Ascending aorta (tissue), 2 donors: Measurements from ENCODE around the gene CAMTA1. TPM values are rescaled to one million over a fixed set of nuclear protein-coding genes. Genes with fewer than 3 reads are reported as not detected.
A peak's percentile ranks its signal among the peaks of the same experiment; 100 is the strongest.

Experiments
- DNase-seq, 2 donors: peaks; one replicate each; pipeline ENCODE4 v3.0.0-alpha.2; 2019; ENCODE audit warnings: low spot score in 2 of 2
- H3K27ac ChIP-seq, 2 donors: fragments of 200-600 bp; sonication (generic); one replicate each; pipeline ENCODE4 v1.5.1; 2016 to 2017; ENCODE audit warnings: mild to moderate bottlenecking in 1 of 2
- H3K27me3 ChIP-seq: fragments of 200-600 bp; sonication (generic); one replicate; pipeline ENCODE4 v1.5.1; 2017
- H3K36me3 ChIP-seq, 2 donors: fragments of 200-600 bp; sonication (generic); one replicate each; pipeline ENCODE4 v1.5.1; 2016
- H3K4me1 ChIP-seq, 2 donors: fragments of 200-600 bp; sonication (generic); one replicate each; pipeline ENCODE4 v1.5.1; 2016 to 2017; ENCODE audit warnings: mild to moderate bottlenecking in 1 of 2
- H3K4me3 ChIP-seq, 2 donors: fragments of 200-600 bp; sonication (generic); one replicate each; pipeline ENCODE4 v1.5.1; 2016 to 2017; ENCODE audit warnings: mild to moderate bottlenecking in 1 of 2
- H3K9me3 ChIP-seq, 2 donors: fragments of 200-600 bp; sonication (generic); one replicate each; pipeline ENCODE4 v1.5.1; 2016
- intact Hi-C: fragments of 100-400 bp; cut with DNase I; formaldehyde crosslinking; loops from one replicate; pipeline ENCODE4 v1.15.1; 2023
- total RNA-seq: library from RNA; depleted of rRNA; stranded (reverse); fragments of >200 nt; gene quantifications from one replicate; pipeline ENCODE4 v1.1.0, GENCODE V29; 2016
- TF ChIP-seq, protein P1 (sequence below), 3 experiments: fragments of 200-600 bp in 2 of 3; fragments of 450-650 bp in 1 of 3; sonication (generic) in 2 of 3; IDR thresholded peaks; one replicate each; pipeline ENCODE4 v1.5.1; 2016 to 2019; ENCODE audit warnings: antibody characterized with exemption in 3 of 3, mild to moderate bottlenecking in 1 of 3, moderate library complexity in 1 of 3

The CAMTA1 gene
- total RNA-seq, 1 donor from 2014 or later, result 53.3 TPM

DNA sequence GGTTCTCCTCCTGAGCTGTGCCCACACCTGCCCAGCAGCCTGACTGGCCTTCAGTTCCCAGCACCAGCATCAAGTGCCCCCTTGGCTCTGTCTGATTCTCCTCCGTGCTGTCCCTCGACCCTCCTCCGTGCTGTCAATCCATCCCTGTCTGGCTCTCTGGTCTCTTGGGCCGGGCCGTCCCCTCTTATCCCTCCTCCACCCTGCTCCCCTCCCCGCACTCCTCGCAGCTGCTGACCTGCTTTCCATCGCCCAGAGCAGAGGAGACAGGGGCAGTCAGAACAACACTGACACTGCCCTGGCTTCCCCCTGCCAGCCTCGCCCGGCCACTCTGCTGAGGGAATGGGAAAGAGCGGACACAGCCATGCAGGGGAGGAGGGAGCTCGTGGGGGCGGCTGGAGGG lies 267.4 kb downstream of the CAMTA1 start:
- TF ChIP-seq, protein P1, sequence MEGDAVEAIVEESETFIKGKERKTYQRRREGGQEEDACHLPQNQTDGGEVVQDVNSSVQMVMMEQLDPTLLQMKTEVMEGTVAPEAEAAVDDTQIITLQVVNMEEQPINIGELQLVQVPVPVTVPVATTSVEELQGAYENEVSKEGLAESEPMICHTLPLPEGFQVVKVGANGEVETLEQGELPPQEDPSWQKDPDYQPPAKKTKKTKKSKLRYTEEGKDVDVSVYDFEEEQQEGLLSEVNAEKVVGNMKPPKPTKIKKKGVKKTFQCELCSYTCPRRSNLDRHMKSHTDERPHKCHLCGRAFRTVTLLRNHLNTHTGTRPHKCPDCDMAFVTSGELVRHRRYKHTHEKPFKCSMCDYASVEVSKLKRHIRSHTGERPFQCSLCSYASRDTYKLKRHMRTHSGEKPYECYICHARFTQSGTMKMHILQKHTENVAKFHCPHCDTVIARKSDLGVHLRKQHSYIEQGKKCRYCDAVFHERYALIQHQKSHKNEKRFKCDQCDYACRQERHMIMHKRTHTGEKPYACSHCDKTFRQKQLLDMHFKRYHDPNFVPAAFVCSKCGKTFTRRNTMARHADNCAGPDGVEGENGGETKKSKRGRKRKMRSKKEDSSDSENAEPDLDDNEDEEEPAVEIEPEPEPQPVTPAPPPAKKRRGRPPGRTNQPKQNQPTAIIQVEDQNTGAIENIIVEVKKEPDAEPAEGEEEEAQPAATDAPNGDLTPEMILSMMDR (IDR thresholded peaks at IDR 0.05), result no peak
- no peaks in the 10 kb centered on the region for H3K4me1 ChIP-seq
- intact Hi-C loops, result no loop called here
- H3K9me3 ChIP-seq, result no peaks in the 10 kb centered on the region
- H3K27me3 ChIP-seq, result no peaks in the 10 kb centered on the region
- DNase-seq, result peak in 1 of 2 donors; percentile 42
- H3K4me3 ChIP-seq, result no peak overlapping the region
- no peak overlapping the region for H3K27ac ChIP-seq
- no peaks in the 10 kb centered on the region for H3K36me3 ChIP-seq

DNA sequence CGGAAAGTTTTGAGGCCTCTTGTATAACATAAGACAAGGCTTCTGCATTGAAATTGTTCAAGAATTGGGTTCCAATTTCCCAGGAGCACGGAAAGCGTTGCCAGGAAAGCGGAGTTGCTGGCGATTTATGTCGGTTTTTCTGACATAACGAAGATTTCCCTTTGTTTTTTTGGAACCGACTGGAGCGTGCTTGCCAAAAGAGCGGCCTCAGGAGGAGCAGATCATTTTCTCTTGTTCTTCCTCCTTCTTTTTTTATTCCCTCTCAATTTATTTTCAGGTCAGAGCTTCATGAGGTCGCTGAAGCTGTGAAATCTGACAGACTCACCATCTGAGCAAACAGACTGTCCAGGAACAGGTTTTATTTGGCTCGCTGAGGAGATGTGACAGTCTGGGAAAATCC lies 275.5 kb downstream of the CAMTA1 start:
- TF ChIP-seq, protein P1 (IDR thresholded peaks at IDR 0.05), result no peak
- intact Hi-C loops, result no loop called here
- Histone ChIP-seq H3K9me3 (no peaks in the 10 kb centered on the region), H3K36me3 (no peaks in the 10 kb centered on the region), H3K27me3 (no peaks in the 10 kb centered on the region), H3K4me1 (no peaks in the 10 kb centered on the region), H3K27ac (no peak overlapping the region), H3K4me3 (no peak overlapping the region)
- no peak for DNase-seq

DNA sequence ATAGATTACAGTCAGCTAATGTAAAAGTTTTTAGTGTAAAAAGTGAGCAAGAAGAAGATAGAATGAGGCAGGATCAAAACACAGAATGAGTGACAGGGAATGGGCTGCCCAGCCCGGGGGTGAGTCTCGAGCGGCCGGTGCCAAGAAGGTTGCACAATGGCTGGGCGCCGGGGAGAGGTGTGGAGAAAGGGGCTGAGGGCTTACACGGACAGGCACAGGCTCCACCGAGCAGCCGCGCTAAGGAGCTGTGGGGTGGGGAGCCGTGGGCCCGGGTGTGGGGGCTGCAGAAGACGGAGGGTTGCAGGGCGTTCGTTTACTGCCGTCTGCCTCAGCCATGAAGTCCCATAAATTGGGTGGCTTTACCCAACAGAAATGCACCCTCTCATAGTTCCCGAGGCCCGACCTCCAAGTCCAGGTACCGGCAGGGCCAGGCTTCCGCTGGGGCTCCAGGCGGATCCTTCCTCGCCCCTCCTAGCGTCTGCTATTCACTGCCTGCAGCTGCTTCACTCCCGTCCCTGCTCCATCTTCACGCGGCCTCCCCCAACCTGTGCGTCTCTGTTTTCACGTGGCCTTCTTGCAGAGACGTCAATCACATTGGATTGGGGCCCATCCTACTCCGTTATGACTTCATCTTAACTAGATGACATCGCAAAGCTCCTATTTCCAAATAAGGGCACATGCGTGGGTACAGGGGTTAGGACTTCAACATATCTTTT lies 277.2 kb downstream of the CAMTA1 start:
- TF ChIP-seq, protein P1 (IDR thresholded peaks at IDR 0.05), result no peak
- H3K27me3 ChIP-seq, result no peaks in the 10 kb centered on the region
- no peaks in the 10 kb centered on the region for H3K4me1 ChIP-seq
- intact Hi-C loops, result no loop called here
- DNase-seq, result peak in 1 of 2 donors; percentile 50
- H3K36me3 ChIP-seq, result no peaks in the 10 kb centered on the region
- no peak overlapping the region for H3K27ac ChIP-seq
- no peaks in the 10 kb centered on the region for H3K9me3 ChIP-seq
- H3K4me3 ChIP-seq, result no peak overlapping the region

DNA sequence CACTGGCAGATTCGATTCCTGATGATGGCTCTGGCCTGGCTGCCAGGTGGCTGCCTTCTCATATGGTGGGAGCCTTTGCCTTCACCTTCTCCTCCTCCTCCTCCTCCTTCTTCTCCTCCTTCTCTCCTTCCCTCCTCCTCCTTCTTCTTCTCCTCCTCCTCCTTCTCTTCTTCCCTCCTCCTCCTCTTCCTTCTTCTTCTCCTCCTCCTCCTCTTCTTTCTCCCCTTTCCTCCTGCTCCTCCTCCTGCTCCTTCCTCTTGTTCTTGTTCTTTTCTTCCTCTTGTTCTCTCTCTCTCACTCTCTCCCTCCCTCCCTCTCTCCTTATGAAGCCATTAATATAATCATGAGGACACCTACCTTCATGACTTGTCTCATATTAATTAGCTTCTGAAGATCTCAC lies 278.7 kb downstream of the CAMTA1 start:
- TF ChIP-seq, protein P1 (IDR thresholded peaks at IDR 0.05), result no peak
- no peaks in the 10 kb centered on the region for H3K36me3 ChIP-seq
- H3K4me3 ChIP-seq, result no peak overlapping the region
- no peaks in the 10 kb centered on the region for H3K9me3 ChIP-seq
- H3K27me3 ChIP-seq, result no peaks in the 10 kb centered on the region
- intact Hi-C loops, result no loop called here
- no peaks in the 10 kb centered on the region for H3K4me1 ChIP-seq
- DNase-seq, result no peak
- no peak overlapping the region for H3K27ac ChIP-seq

DNA sequence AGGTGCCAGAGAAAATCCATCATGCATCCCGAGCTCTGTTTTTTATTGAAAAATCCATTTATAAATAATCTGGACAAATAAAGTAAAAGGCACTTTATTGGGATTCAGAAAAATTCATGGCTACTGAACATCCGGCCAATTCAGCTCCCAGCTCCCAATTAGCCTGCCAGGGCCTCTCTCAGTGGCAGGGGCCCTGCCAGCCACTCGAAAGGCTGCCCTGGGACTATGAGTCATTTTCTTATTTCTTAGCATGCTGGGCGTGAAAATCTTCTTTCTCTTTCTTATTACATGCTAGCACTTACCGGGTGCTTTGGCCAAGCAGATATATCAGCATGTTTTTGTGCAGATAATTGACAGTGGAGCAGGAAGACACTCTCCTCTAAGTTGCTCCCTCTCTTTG lies 283.3 kb downstream of the CAMTA1 start:
- no peak for DNase-seq
- H3K9me3 ChIP-seq, result no peaks in the 10 kb centered on the region
- no peak overlapping the region for H3K4me3 ChIP-seq
- H3K36me3 ChIP-seq, result no peaks in the 10 kb centered on the region
- H3K4me1 ChIP-seq, result no peaks in the 10 kb centered on the region
- TF ChIP-seq, protein P1 (IDR thresholded peaks at IDR 0.05), result no peak
- H3K27ac ChIP-seq, result no peak overlapping the region
- intact Hi-C loops, result no loop called here
- H3K27me3 ChIP-seq, result no peaks in the 10 kb centered on the region
